GM12891 (cell line): ENCODE data around the gene FDPS.
"Not testable (repeated sequence)": the region's sequence is repeated elsewhere in the genome, so short reads cannot be mapped to it uniquely, and the experiment has no call there.

Experiments
- DNase-seq: peaks from one replicate; pipeline ENCODE4 v3.0.0; 2011; ENCODE audit warnings: low spot score; ENCODE audit not compliant: insufficient read length
- FAIRE-seq: peaks from 2 replicates; lab custom pipeline; 2011; peaks lifted over from hg19 to GRCh38; lab: Jason Lieb, UNC
- PAX5 ChIP-seq: IDR thresholded peaks from 2 replicates; pipeline ENCODE4 v1.6.1; 2011; ENCODE audit warnings: low read length, moderate library complexity, mild to moderate bottlenecking; ENCODE audit not compliant: insufficient read depth, severe bottlenecking
- POLR2A ChIP-seq: IDR thresholded peaks from 2 replicates; pipeline ENCODE4 v1.6.1; 2011; ENCODE audit warnings: low read depth, low read length, control low read depth
- POLR2AphosphoS5 ChIP-seq: IDR thresholded peaks from 2 replicates; pipeline ENCODE4 v1.6.1; 2011; ENCODE audit warnings: low read depth, low read length, control low read depth
- POU2F2 ChIP-seq: IDR thresholded peaks from 2 replicates; pipeline ENCODE4 v1.6.1; 2011; ENCODE audit warnings: low read depth, mild to moderate bottlenecking, control low read depth, low read length, moderate library complexity
- SPI1 ChIP-seq: IDR thresholded peaks from 2 replicates; pipeline ENCODE4 v1.6.1; 2011; ENCODE audit warnings: low read depth, low read length, control low read depth
- TAF1 ChIP-seq: IDR thresholded peaks from 2 replicates; pipeline ENCODE4 v1.6.1; 2011; ENCODE audit warnings: low read depth, low read length, control low read depth

The FDPS gene

DNA sequence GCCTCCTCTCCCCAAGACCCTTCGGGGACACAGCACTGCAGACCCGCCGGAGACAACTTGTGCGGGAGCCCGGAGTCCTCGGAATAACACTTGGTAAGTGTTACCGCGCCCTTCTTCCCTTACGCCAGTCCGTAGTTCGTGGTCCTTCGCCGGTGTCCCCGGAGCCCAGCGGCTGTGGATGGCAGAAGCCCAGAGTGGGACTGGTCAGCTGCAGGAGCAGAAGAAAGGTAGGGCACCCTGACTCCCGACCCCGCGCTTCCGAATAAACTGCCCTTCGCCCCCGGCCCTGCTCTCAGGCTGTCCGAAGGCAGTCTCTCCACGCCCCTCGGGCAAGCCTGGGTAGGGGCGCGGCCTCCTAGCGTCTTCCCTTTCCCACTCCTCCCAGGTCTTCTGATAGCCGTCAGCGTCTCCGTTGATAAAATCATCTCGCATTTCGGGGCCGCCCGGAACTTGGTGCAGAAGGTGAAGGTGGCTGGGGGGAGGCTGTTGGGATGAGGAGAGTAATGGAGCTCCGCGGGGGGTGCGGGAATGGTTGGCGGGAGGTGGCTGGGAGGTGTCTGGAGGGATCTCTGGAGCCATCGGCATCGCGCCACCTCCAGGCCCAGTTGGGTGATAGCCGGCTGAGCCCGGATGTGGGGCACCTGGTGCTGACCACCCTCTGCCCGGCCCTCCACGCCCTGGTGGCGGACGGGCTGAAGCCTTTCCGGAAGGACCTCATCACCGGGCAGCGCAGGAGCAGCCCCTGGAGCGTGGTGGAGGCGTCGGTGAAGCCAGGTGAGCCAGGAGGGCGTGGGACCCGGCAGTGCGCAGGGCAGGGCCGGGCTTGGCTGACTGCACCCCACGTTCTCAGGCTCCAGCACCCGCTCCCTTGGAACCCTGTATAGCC lies 16.3 kb downstream of the FDPS start:
- TF ChIP-seq TAF1 (no peak), SPI1 (no peak), POU2F2 (no peak), POLR2A (no peak), POLR2AphosphoS5 (no peak), PAX5 (no peak)
- DNase-seq, result peak; percentile 46
- peak; percentile 40 for FAIRE-seq

GRCh38 chr1:155325603-155325893 lies 16.9 kb downstream of the FDPS start:
- FAIRE-seq (no peak), DNase-seq (no peak)
- TF ChIP-seq POU2F2, result no peak
- no peak for TF ChIP-seq POLR2AphosphoS5
- TF ChIP-seq TAF1, result no peak
- TF ChIP-seq POLR2A, result no peak
- no peak for TF ChIP-seq PAX5
- TF ChIP-seq SPI1, result no peak

GRCh38 chr1:155326020-155326526 lies 17.4 kb downstream of the FDPS start:
- no peak for DNase-seq
- peak; percentile 35 for FAIRE-seq
- TF ChIP-seq PAX5 (no peak), POLR2A (no peak), POU2F2 (no peak), SPI1 (no peak), POLR2AphosphoS5 (no peak; the same call in 1 of the 2 replicates), TAF1 (no peak)

- FAIRE-seq, result no peak
- TF ChIP-seq POLR2AphosphoS5 (no peak), PAX5 (no peak), POLR2A (no peak), POU2F2 (no peak), SPI1 (no peak), TAF1 (no peak)
Measured at GRCh38 chr1:155326631-155327037, 18.0 kb downstream of the FDPS start.

GRCh38 chr1:155327981-155328380 lies 19.3 kb downstream of the FDPS start:
- TF ChIP-seq POU2F2, result no peak
- TF ChIP-seq POLR2A, result no peak
- no peak for TF ChIP-seq POLR2AphosphoS5
- no peak for TF ChIP-seq SPI1
- no peak for TF ChIP-seq PAX5
- TF ChIP-seq TAF1, result no peak
- no peak for FAIRE-seq

More at GRCh38 chr1:155326631-155327037, 18.0 kb downstream of the FDPS start:
- no peak for DNase-seq

GRCh38 chr1:155328856-155329255 lies 20.2 kb downstream of the FDPS start:
- not testable (repeated sequence) for FAIRE-seq, DNase-seq

More at GRCh38 chr1:155327981-155328380, 19.3 kb downstream of the FDPS start:
- DNase-seq, result no peak

- FAIRE-seq (no peak), DNase-seq (no peak)
- TF ChIP-seq SPI1, result peak; percentile 49
- no peak for TF ChIP-seq TAF1
Measured at GRCh38 chr1:155329980-155330598, 21.4 kb downstream of the FDPS start.

DNA sequence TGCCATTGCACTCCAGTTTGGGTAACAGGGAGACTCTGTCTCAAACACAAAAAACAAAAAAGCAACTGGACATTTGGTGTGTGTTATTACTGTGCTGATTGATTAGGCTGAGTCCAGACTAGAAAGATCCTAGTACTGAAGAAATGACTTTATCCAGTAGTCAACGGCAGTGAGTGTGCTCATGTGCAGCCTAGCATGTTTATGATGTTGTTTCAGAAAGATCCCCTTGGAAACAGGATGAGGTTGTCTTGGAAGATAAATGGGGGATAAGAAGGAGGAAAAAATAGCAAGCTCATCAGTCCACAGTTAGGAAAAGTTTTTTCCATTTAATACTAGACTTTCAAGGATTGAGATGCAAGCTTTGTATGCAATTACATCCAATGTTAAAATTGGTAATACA lies 26.3 kb downstream of the FDPS start:
- DNase-seq (no peak), FAIRE-seq (no peak)
- TF ChIP-seq TAF1, result no peak
- no peak for TF ChIP-seq POU2F2
- no peak for TF ChIP-seq PAX5
- no peak for TF ChIP-seq POLR2A
- TF ChIP-seq POLR2AphosphoS5, result no peak
- no peak for TF ChIP-seq SPI1

DNA sequence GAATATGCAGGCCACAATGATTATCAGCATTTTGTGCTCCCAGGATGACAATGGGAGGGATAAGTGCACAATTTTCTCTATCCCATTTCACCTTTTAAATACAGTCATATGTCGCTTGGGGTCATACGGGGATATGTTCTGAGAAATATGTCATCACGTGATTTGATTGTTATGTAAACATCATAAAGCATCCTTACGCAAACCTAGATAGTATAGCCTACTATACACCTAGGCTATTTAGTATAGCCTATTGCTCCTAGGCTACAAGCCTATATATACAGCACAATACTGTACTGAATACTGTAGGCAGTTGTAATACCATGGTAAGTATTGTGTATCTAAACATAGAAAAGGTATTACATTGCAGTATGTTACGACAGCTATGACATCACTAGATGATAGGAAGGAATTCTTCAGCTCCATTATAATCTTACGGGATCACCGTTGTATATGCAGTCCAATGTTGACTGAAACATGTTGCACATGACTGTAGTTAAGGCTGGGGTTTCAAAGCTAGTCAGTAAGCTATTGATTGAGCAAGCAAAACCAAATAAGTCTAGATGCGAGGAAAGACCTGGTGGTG lies 30.9 kb downstream of the FDPS start:
- TF ChIP-seq POLR2AphosphoS5, result no peak
- TF ChIP-seq SPI1, result no peak
- no peak for TF ChIP-seq POU2F2
- no peak for TF ChIP-seq TAF1
- no peak for TF ChIP-seq POLR2A
- TF ChIP-seq PAX5, result no peak
- FAIRE-seq, result peak; percentile 35
- DNase-seq, result no peak

DNA sequence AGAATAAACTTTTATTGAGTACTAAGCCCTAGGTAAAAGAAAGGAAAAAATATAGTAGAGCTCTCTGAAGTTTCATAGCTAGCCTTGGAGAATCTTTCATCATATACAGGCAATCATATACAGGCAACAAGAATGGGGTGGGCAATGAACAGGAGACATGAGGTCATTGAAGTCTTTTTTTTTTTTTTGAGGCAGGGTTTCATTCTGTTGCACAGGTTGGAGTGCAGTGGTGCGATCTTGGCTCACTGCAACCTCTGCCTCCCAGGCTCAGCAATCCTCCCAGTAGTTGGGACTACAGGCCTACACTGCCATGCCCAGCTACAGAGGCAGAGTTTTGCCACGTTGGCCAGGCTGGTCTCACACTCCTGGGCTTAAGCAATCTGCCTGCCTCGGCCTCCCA lies 34.2 kb downstream of the FDPS start:
- FAIRE-seq, result no peak
- no peak for DNase-seq
- TF ChIP-seq POLR2AphosphoS5 (no peak), POU2F2 (no peak), SPI1 (no peak), POLR2A (no peak), PAX5 (no peak), TAF1 (no peak)
